Sigmoid colon (tissue), 4 donors: ENCODE results near the gene EGR2.

ENCODE experiments used
- CTCF ChIP-seq, 4 experiments: fragments of 450-650 bp in 3 of 4; fragments of 200-600 bp in 1 of 4; IDR thresholded peaks; one replicate each; pipeline ENCODE4 v1.5.1; 2016 to 2019; ENCODE audit warnings: antibody characterized with exemption in 4 of 4, mild to moderate bottlenecking in 3 of 4, moderate library complexity in 2 of 4
- EP300 ChIP-seq, 4 donors: sonication (generic); formaldehyde crosslinking; IDR thresholded peaks; one replicate each; pipeline ENCODE4 v1.6.1; 2017; ENCODE audit warnings: antibody characterized with exemption in 4 of 4
- POLR2A ChIP-seq, 2 donors: fragments of 450-650 bp; IDR thresholded peaks; one replicate each; pipeline ENCODE4 v1.6.1; 2016; ENCODE audit warnings: antibody characterized with exemption in 2 of 2, mild to moderate bottlenecking in 2 of 2, moderate library complexity in 2 of 2
- POLR2AphosphoS5 ChIP-seq, 4 donors: sonication (generic); formaldehyde crosslinking; IDR thresholded peaks; one replicate each; pipeline ENCODE4 v1.6.1; 2017; ENCODE audit warnings: antibody characterized with exemption in 4 of 4

- TF ChIP-seq CTCF (IDR thresholded peaks at IDR 0.05) (no peak), POLR2A (IDR thresholded peaks at IDR 0.05) (no peak), POLR2AphosphoS5 (IDR thresholded peaks at IDR 0.05) (no peak), EP300 (IDR thresholded peaks at IDR 0.05) (no peak)
Measured at GRCh38 chr10:62795100-62795499, 21.1 kb downstream of the EGR2 start.
